Gastrocnemius medialis (tissue), 4 donors: Measurements from ENCODE around the gene CA9.

Experiments
- POLR2A ChIP-seq, 2 donors: fragments of 450-650 bp; IDR thresholded peaks; one replicate each; pipeline ENCODE4 v1.6.1; 2017; ENCODE audit warnings: antibody characterized with exemption in 2 of 2, mild to moderate bottlenecking in 2 of 2, moderate library complexity in 2 of 2
- TF ChIP-seq, protein P1 (sequence below), 5 experiments: fragments of 450-650 bp in 3 of 5; fragments of 200-600 bp in 2 of 5; sonication (generic) in 2 of 5; IDR thresholded peaks in 4 of 5; conservative IDR thresholded peaks in 1 of 5; 1 replicate in 4 of 5; 2 replicates in 1 of 5; pipeline ENCODE4 v1.5.1; 2016 to 2019; ENCODE audit warnings: antibody characterized with exemption in 5 of 5, mild to moderate bottlenecking in 3 of 5, moderate library complexity in 3 of 5

GRCh38 chr9:35656831-35657545 is 16.7 kb upstream of the CA9 start:
- TF ChIP-seq, protein P1, sequence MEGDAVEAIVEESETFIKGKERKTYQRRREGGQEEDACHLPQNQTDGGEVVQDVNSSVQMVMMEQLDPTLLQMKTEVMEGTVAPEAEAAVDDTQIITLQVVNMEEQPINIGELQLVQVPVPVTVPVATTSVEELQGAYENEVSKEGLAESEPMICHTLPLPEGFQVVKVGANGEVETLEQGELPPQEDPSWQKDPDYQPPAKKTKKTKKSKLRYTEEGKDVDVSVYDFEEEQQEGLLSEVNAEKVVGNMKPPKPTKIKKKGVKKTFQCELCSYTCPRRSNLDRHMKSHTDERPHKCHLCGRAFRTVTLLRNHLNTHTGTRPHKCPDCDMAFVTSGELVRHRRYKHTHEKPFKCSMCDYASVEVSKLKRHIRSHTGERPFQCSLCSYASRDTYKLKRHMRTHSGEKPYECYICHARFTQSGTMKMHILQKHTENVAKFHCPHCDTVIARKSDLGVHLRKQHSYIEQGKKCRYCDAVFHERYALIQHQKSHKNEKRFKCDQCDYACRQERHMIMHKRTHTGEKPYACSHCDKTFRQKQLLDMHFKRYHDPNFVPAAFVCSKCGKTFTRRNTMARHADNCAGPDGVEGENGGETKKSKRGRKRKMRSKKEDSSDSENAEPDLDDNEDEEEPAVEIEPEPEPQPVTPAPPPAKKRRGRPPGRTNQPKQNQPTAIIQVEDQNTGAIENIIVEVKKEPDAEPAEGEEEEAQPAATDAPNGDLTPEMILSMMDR (IDR thresholded peaks at IDR 0.05 in 4 of 5, conservative IDR thresholded peaks at IDR 0.05 in 1 of 5) = no peak
- TF ChIP-seq POLR2A (IDR thresholded peaks at IDR 0.05) = no peak
